ENCODE measurements around the gene PPT1. TPM values are rescaled to one million over a fixed set of nuclear protein-coding genes. Genes with fewer than 3 reads are reported as not detected.

The PPT1 gene
- total and polyA plus RNA-seq, 2 of the 8 experiments (the other 6 are each of a cell fraction or from before 2014, with no cell fraction given) = 77.1 to 150 TPM

- H2BK12ac ChIP-seq (ENCODE audit: low read depth, low read length) = no peak overlapping the region
- no peak overlapping the region for H4K5ac ChIP-seq (ENCODE audit: insufficient read length, low read depth, low read length)
- H3K23me2 ChIP-seq (ENCODE audit: low read depth, low read length) = no peaks in the 10 kb centered on the region; the same call in 1 of the 2 replicates
- no peak overlapping the region for H3K14ac ChIP-seq (ENCODE audit: insufficient read length)
- peak overlapping the region; percentile 76; the same call in 1 of the 2 replicates for H4K8ac ChIP-seq (ENCODE audit: extremely low read depth, insufficient read depth, low read length)
- FAIRE-seq = peak; percentile 99
- H3K27me3 ChIP-seq (replicated peaks in 1 of 4; ENCODE audit: control insufficient read depth in 3 of 4, extremely low read depth in 1 of 4, insufficient read depth in 3 of 4, low read length in 3 of 4) = peaks cover 0 to 2% (median under 1%) of the 10 kb centered on the region in 4 experiments; a peak in 3 of 7 replicates
- ChIA-PET CTCF (ENCODE audit: partially characterized antibody) (interaction anchor here (0.6 to 7.7 kb wide), 61 partner anchors 9 to 519 kb away, joined by 3 to 73 read pairs (median 4); partner anchors contain the start of gene COL9A2), POLR2A (ENCODE audit: partially characterized antibody) (interaction anchor here (0.6 to 1.0 kb wide), 2 partner anchors 103 to 506 kb away, joined by 3 read pairs; partner anchors contain the start of gene CAP1)
- 36% methylated on average over 7 of the region's 7 CpGs; no CpG with 5 or more reads in 1 of the 2 experiments for WGBS, 2 experiments (ENCODE audit: extremely low coverage in 1 of 2, insufficient coverage in 1 of 2, insufficient read length in 1 of 2, insufficient replicate concordance in 2 of 2, low coverage in 1 of 2, low lambda C conversion rate in 2 of 2, missing lambda C conversion rate in 1 of 2)
- H3K79me1 ChIP-seq (ENCODE audit: low read depth, low read length) = no peaks in the 10 kb centered on the region
- no peak overlapping the region for H3K4ac ChIP-seq (replicated peaks; ENCODE audit: insufficient read length, low read depth, low read length)
- H2BK20ac ChIP-seq (ENCODE audit: low read length) = no peak overlapping the region
- H3K9ac ChIP-seq (replicated peaks in 1 of 4; ENCODE audit: extremely low read depth in 1 of 4, low read depth in 3 of 4, low read length in 3 of 4) = no peak overlapping the region
- peak overlapping the region; percentile 93 for H2AFZ ChIP-seq (ENCODE audit: low read length)
- H2BK5ac ChIP-seq (ENCODE audit: low read depth, low read length) = no peak overlapping the region
- no peak overlapping the region for H2BK15ac ChIP-seq (ENCODE audit: low read length)
- H4K20me1 ChIP-seq (replicated peaks in 1 of 2; ENCODE audit: control insufficient read depth in 1 of 2, insufficient read depth in 2 of 2, low read length in 2 of 2) = no peaks in the 10 kb centered on the region
- H3K36me3 ChIP-seq (ENCODE audit: control insufficient read depth in 2 of 4, insufficient read depth in 4 of 4, low read length in 3 of 4) = no peaks in the 10 kb centered on the region
- H3K23ac ChIP-seq (ENCODE audit: insufficient read length) = no peak overlapping the region
- H3K56ac ChIP-seq (replicated peaks; ENCODE audit: insufficient read length, low read depth, low read length) = no peak overlapping the region
- no peak overlapping the region for H2AK5ac ChIP-seq (ENCODE audit: low read depth, low read length)
- no peaks in the 10 kb centered on the region for H3K9me3 ChIP-seq (ENCODE audit: insufficient read depth in 2 of 2, low read depth in 1 of 2, low read length in 1 of 2)
- no peak overlapping the region for H2BK120ac ChIP-seq (replicated peaks; ENCODE audit: low read depth, low read length)
- peaks cover 0 to 2% (median 0%) of the 10 kb centered on the region in 4 experiments; a peak in 1 of 7 replicates for H3K4me1 ChIP-seq (replicated peaks in 1 of 4; ENCODE audit: control insufficient read depth in 3 of 4, insufficient read depth in 4 of 4, low read length in 3 of 4)
- no peak overlapping the region for H3K4me3 ChIP-seq (ENCODE audit: extremely low read depth in 1 of 4, insufficient read depth in 2 of 4, low read depth in 3 of 4, low read length in 4 of 4)
- H3K18ac ChIP-seq (ENCODE audit: extremely low read depth, low read length) = no peak overlapping the region
- H3K79me2 ChIP-seq (ENCODE audit: control insufficient read depth in 1 of 2, insufficient read depth in 2 of 2, low read length in 2 of 2) = no peaks in the 10 kb centered on the region
- peak; percentile 43 to 75 for DNase-seq (ENCODE audit: low read depth in 1 of 2, low spot score in 2 of 2)
- no peak overlapping the region for H3K27ac ChIP-seq (ENCODE audit: low read depth, low read length)
- H3K4me2 ChIP-seq (ENCODE audit: insufficient read depth in 1 of 2, low read depth in 2 of 2, low read length in 2 of 2) = no peak overlapping the region
- no peak overlapping the region for H4K91ac ChIP-seq (replicated peaks; ENCODE audit: insufficient read length, low read length)
- peak in 2 of 3 experiments; percentile 80 to 88; a peak in 3 of 4 replicates for TF ChIP-seq CTCF (IDR thresholded peaks at IDR 0.05; ENCODE audit: control extremely low read depth in 1 of 3, insufficient read depth in 1 of 3, low read depth in 1 of 3, low read length in 3 of 3)
- no peak for TF ChIP-seq YY1 (IDR thresholded peaks at IDR 0.05; ENCODE audit: low read depth, low read length)
- TF ChIP-seq EZH2 (IDR thresholded peaks at IDR 0.05; ENCODE audit: low read depth, low read length, severe bottlenecking) = no peak
- TF ChIP-seq JUND (IDR thresholded peaks at IDR 0.05; ENCODE audit: low read length) = 0 out of 2 replicates have a peak, but pooled peaks have one; percentile 39
- 0 out of 2 replicates have a peak, but pooled peaks have one; percentile 35 for TF ChIP-seq SP1 (IDR thresholded peaks at IDR 0.05; ENCODE audit: low read depth, low read length)
- TF ChIP-seq KDM4A (IDR thresholded peaks at IDR 0.05; ENCODE audit: low read depth, low read length, severe bottlenecking) = peak; percentile 37
- TF ChIP-seq HDAC2 (IDR thresholded peaks at IDR 0.05; ENCODE audit: borderline replicate concordance in 1 of 2, low read depth in 2 of 2, low read length in 2 of 2) = peak in 1 of 2 experiments; percentile 49; a peak in 1 of 4 replicates
- TF ChIP-seq TAF1 (IDR thresholded peaks at IDR 0.05; ENCODE audit: low read depth, low read length) = 0 out of 2 replicates have a peak, but pooled peaks have one; percentile 45
- peak; percentile 84 for TF ChIP-seq TEAD4 (IDR thresholded peaks at IDR 0.05; ENCODE audit: low read depth, low read length)
Observed at GRCh38 chr1:40143891-40144575, 47.0 kb upstream of the PPT1 start.

Data from H1 (cell line).